HG03342 (cell line): ENCODE results near the gene C9orf72.
A peak's percentile ranks its signal among the peaks of the same experiment; 100 is the strongest.
"Not testable (repeated sequence)": the region's sequence is repeated elsewhere in the genome, so short reads cannot be mapped to it uniquely, and the experiment has no call there.

ENCODE experiments used
- ATAC-seq: cut with Tn5 transposase; IDR thresholded peaks from one replicate; pipeline ENCODE4 v1.9.1; 2021; ENCODE audit warnings: mild to moderate bottlenecking, moderate library complexity; ENCODE audit not compliant: unreplicated experiment

The C9orf72 gene

GRCh38 chr9:27572918-27573633 lies at the start of gene C9orf72:
Gene C9orf72 (minus strand): TSS chr9:27573481. CDS start chr9:27567120, 6,361 bp downstream.
- ATAC-seq: peak; percentile 60

- no peak for ATAC-seq
Measured at GRCh38 chr9:27622693-27623340, 49.5 kb upstream of the C9orf72 start.

GRCh38 chr9:27619743-27620142 lies 46.5 kb upstream of the C9orf72 start:
- no peak for ATAC-seq

- no peak for ATAC-seq
Measured at GRCh38 chr9:27618066-27618465, 44.8 kb upstream of the C9orf72 start.

GRCh38 chr9:27614551-27614950 lies 41.3 kb upstream of the C9orf72 start:
- ATAC-seq: no peak

GRCh38 chr9:27612036-27612435 lies 38.8 kb upstream of the C9orf72 start:
- not testable (repeated sequence) for ATAC-seq

GRCh38 chr9:27610622-27611021 lies 37.3 kb upstream of the C9orf72 start:
- ATAC-seq: no peak

- no peak for ATAC-seq
Measured at GRCh38 chr9:27602954-27603353, 29.7 kb upstream of the C9orf72 start.

GRCh38 chr9:27602142-27602861 lies 29.0 kb upstream of the C9orf72 start:
- ATAC-seq: no peak

- no peak for ATAC-seq
Measured at GRCh38 chr9:27601396-27601795, 28.1 kb upstream of the C9orf72 start.

- no peak for ATAC-seq
Measured at GRCh38 chr9:27600256-27600655, 27.0 kb upstream of the C9orf72 start.

- ATAC-seq: no peak
Measured at GRCh38 chr9:27599870-27600238, 26.6 kb upstream of the C9orf72 start.

GRCh38 chr9:27599102-27599869 lies 26.0 kb upstream of the C9orf72 start:
- ATAC-seq: no peak

GRCh38 chr9:27595733-27596132 lies 22.5 kb upstream of the C9orf72 start:
- no peak for ATAC-seq

- ATAC-seq: no peak
Measured at GRCh38 chr9:27591672-27592071, 18.4 kb upstream of the C9orf72 start.

GRCh38 chr9:27591093-27591492 lies 17.8 kb upstream of the C9orf72 start:
- ATAC-seq: no peak

- no peak for ATAC-seq
Measured at GRCh38 chr9:27590651-27591050, 17.4 kb upstream of the C9orf72 start.

- ATAC-seq: no peak
Measured at GRCh38 chr9:27589462-27589861, 16.2 kb upstream of the C9orf72 start.

- ATAC-seq: no peak
Measured at GRCh38 chr9:27586304-27586703, 13.0 kb upstream of the C9orf72 start.

- no peak for ATAC-seq
Measured at GRCh38 chr9:27584931-27585330, 11.7 kb upstream of the C9orf72 start.

GRCh38 chr9:27582794-27583193 lies 9.5 kb upstream of the C9orf72 start:
- no peak for ATAC-seq
